ENCODE measurements around the gene UCN3.
"Not testable (repeated sequence)": the region's sequence is repeated elsewhere in the genome, so short reads cannot be mapped to it uniquely, and the experiment has no call there.

DNA sequence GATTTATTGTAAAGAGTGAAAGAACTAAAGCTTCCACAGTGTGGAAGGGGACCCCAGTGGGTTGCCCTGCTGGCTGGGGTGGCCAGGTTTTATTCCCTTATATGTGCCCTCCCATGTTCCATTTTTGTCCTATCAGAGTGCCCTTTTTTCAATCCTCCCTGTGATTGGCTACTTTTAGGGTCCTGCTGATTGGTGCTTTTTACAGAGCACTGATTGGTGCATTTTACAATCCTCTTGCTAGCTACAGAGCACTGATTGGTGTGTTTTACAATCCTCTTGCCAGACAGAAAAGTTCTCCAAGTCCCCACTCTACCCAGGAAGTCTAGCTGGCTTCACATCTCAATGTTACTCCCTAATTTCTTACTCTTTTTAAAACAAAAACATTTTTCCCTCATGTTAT lies 46.0 kb downstream of the UCN3 start:
- TF ChIP-seq POLR2A (IDR thresholded peaks at IDR 0.05; ENCODE audit: low read depth, low read length); POLR2AphosphoS5 (IDR thresholded peaks at IDR 0.05; ENCODE audit: low read depth, low read length); TAF1 (IDR thresholded peaks at IDR 0.05; ENCODE audit: low read depth, low read length); POU2F2 (IDR thresholded peaks at IDR 0.05; ENCODE audit: low read depth, low read length); SPI1 (IDR thresholded peaks at IDR 0.05; ENCODE audit: low read depth, low read length); PAX5 (IDR thresholded peaks at IDR 0.05; ENCODE audit: insufficient read depth, low read length, severe bottlenecking): not testable (repeated sequence)
